GM21529 (cell line): ENCODE measurements around the gene LPXN.

ENCODE experiments used
- ATAC-seq: cut with Tn5 transposase; IDR thresholded peaks from one replicate; pipeline ENCODE4 v1.9.1; 2021; ENCODE audit not compliant: unreplicated experiment

Gene LPXN

DNA sequence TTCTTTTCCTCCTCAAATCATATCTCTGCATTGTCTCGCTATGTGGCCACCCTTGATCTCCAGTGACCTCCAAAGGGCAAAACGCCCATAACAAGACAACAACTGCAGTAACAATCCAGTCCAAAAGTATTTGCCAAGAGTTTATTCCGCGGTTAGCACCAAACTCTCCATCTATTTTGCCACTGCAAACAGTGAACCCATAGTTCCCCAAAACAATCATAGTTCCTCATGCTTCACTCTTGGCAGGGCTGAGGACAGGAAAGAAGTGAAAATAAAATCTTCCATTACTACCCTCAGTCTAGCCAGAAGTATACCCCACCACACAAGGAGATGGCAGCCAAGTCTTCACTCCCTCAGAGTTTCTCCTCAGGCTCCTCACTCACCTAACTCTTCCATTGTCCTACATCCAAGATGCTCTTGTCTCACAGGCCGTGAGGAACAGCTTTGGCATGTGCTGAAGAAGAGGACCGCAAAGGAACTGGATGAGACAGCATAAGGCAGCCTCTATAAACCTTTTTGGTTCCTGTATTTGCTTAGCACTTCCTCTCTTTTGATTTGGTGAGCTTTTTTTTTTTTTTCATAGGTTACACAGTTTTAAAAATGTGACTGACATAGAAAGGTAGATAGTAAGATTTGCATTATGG lies at the start of gene LPXN:
Gene LPXN (minus strand): TSS at position 480 of the 644 bp plus-strand sequence. CDS start 84 bp downstream, at position 396.
- ATAC-seq: no peak

DNA sequence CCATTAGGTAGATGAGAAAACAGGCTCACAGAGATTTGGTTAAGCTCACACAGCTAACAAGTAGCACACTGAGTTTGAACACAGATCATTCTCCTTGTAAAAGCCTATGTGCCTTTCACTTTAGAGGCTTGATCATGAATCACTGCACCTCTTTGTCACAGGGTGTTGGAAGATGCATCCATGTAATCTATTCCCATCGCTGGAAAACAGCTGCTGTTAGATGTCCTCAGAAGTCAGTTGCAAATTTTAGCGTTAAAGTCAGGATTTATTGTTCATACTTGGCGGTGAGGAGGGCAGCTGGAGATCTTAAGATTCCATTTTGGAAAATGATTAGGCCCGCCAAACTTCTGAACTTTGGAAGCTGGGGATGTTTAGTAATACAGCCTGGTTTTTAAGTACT lies 49.4 kb upstream of the LPXN start:
- no peak for ATAC-seq

DNA sequence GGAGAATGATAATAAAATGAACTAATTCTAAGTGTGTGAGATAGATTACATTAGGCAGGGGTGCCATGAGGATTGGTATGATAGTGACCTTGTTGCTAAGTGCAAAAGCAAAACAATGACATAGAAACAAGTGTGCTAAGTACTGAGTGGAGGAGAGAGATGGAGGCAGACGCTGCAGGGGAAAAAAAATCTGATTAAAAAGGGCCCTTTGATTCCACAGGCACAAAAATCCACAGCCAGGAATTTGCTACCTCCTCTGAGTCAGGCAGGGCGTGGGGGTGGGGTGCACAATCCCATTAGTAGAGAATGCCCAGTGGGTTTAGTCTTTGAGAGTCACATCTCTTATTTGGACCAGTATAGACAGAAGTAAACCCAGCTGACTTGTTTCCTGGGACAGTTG lies 46.7 kb upstream of the LPXN start, which contains the start of gene CNTF:
Gene CNTF (plus strand): TSS at position 322 of the 400 bp plus-strand sequence. CDS start 88 bp downstream, outside the sequence.
- ATAC-seq: no peak

DNA sequence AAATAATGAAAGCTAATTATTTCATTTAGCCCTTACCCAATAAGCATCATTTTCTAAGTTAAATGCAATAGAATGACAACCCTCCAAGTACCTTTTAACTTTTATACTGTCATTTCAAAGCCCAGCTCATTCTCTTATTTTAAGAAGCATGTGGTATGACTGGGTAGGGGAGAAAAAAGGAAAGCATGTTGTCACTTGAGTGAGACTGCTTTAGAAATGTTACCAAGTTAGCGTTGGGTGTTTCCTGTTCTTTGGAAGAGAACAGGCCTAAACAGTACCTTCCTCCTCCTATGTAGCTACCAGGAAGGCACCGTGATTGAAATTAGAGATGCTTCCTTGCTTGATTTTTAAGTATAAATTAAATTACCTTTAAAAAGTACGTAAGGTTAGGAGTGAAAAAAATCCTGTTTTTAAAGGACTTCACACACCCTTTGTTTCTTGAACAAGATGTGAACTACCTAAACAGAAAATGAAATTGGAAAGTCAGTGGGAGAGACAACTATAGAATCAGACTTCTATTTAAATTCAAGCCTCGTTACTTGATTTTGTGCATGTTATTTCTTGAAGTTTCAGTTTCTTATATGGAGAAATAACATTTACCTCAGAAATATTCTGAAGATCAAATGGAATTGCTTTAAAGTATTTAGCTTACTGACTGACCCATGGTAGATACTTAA lies 46.1 kb upstream of the LPXN start:
- ATAC-seq: peak; percentile 71

DNA sequence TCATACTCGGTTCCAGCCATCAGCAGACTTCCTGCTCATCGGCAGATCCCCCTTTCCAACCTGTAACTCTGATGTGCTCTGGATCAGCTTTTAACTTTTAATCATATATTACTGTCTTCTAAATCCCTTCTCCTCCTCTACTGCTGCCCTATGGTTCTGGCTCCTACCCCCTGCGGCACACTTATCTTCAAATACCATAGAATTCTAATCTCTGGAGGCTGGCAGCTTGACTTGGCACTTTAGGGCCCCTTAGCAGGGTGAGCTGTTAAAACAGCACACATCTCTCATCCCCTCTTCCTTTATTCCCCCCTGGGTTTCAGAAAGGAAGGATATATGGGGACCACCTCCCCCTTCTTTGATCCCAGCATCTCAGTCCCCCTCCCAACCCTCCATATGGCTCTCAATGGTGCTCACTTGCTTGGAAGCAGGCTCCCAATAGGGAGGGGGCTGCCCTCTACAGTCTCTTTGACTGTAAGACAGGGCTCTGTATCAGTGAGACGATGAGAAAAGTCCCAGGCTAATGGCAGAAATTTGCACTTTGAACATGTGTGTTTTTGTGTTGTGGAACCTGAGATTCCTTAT lies 42.4 kb upstream of the LPXN start:
- no peak for ATAC-seq

DNA sequence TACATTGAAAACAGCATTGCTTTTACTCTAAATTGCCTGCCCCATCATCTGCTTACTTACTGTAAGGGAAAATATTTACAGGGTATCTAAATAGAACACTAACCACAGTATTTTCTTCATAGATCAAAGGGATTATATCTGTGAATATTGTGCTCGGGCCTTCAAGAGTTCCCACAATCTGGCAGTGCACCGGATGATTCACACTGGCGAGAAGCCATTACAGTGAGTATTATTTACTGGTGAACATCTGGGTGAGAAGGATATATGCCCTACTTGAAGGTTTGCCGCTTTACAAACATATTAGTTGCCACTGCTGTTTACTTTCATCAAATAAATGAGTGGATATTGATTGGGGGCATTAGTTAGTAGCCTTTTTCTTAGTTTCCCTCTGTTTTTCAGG lies 40.9 kb upstream of the LPXN start:
- no peak for ATAC-seq

DNA sequence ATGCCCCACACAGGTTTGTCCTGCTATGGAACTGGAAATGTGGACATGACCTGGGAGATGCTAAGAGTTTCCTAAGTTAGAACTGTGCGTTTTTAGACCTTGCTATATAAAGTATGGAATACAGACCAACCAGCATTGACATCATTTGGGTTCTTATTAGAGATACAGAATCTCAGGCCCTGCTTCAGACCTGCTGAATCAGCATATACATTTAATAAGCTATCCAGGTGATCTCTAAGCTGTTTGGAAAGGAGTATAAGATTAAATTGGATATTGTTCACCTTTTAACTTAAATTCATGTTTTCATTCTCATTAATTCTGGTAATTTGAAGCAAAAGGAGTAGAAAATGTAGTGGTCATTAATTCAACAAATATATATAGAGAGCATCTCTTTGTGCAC lies 39.9 kb upstream of the LPXN start:
- ATAC-seq: no peak

DNA sequence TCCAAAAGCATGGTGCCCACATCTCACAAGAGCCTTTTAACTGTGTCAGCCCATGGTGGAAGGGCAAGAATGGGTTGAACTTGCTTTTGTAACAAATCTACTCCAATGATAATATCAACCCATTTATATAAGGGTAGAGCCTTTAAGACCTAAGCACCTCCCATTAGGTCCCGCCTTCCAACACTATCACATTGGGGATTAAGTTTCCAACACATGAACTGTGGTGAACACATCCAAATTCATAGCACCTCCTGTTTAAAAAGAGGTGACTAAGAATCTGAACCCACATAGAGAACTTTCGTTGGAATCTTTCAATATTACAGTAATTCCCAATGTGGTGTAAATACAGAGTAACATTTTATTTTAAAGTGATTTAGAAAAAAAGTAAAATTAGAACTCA lies 37.6 kb upstream of the LPXN start:
- ATAC-seq: no peak

DNA sequence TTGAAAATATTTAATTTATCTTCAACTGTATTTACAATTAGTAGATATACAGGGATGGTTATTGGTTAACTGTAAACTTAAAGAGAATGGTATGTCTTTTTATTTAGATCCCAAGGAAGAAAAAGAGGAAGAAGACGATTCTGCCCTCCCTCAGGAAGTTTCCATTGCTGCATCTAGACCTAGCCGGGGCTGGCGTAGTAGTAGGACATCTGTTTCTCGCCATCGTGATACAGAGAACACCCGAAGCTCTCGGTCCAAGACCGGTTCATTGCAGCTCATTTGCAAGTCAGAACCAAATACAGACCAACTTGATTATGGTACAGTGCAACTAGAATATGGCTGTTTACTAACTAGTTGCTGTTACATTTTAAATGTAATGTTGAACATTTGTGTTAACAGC lies 34.1 kb upstream of the LPXN start:
- no peak for ATAC-seq

DNA sequence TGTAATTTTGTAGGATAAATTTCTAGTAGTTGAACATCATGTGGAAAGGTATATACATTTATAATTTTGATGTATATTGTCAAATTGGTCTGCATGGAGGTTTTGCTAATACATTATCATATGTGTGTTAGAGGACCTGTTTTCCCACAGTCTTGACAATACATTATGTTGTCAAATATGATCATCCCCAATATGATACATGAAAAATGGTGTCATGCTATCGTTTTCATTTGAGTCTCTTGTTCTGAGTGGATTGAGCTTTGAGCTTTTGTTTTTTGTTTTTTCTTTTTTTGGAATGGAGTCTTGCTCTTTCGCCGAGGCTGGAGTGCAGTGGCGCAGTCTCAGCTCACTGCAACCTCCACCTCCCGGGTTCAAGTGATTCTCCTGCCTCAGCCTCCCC lies 32.7 kb upstream of the LPXN start:
- no peak for ATAC-seq

DNA sequence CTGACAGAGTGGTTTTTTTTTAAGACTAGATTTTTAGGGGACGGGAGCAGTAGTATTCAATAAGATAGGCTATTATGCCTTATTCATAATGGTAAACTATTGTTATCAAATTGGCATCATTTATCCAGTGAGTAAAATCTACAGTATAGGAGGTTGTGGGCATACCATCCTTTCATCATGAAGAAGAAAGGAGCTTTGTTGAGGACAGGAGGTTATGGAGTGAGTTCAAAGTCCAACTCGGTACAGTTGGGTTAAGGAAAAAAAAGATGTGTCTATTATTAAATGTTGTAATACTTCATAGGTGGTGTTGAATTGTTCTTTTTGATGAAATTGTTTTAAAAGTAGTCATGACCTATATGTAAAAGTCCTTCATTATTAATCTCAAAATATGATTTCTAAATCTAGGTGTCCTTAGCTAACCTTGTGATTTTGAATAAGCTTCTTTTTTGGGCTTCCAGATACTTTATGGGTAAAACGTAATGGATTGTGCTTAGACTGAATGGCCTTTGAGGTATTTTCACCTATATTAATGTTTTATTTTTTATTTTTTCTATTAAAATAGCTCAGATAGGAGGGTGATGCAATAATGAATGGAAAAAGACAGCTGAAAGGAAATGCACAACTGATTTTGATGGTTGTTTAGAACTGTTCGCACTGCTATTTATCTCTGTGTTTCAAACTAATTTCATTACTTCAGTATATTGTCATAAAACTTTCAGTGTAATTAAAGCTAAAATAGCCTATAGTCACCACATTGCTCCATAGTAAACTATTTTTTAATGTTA lies 31.5 kb upstream of the LPXN start:
- ATAC-seq: no peak

DNA sequence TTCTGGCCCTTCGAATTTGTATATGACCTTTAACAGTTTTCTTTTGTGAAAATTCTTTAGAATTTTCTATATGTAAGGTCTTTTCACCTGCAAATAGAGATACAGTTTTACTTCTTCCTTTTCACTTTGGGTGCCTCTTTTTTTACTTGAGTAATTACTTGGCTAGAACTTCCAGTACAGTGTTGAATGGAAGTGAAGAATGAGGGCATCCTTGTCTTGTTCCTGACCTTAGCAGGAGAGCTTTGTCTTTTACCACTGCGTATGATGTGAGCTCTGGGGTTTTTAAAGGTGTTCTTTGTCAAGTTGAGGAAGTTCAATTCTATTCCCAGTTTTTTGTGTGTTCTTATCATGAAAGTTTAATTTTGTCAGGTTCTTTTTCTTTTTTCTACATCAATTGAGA lies 24.9 kb upstream of the LPXN start:
- ATAC-seq: no peak

DNA sequence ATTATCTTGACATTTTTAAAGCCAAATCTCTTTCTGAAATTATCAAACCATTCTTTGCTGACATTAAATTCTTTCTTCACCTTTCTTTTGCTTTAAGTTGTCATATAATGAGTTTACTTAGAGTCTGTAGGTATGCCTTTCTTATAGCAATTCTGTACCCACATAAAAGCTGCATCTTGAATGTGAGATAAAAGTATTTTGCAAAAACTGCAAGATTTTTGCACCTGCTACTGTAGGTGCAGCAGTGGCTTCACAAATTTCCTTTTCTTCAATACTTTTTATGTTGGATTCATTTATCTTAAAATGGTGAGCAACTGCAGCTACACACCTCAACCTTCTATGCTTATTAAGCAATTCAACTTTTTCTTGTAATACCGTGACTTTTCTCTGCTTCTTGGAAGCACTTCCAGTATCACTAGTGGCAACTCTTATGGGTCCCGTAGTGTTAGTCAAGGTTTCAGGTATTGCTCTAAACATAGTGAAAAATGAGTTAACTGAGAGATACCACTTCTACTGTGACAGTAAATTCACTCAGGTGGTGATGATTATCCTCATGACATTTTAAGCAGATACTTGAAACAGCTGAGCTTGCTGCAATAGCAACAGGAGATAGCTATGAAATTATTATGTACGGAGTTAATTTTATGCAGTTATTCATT lies 22.0 kb upstream of the LPXN start:
- no peak for ATAC-seq

DNA sequence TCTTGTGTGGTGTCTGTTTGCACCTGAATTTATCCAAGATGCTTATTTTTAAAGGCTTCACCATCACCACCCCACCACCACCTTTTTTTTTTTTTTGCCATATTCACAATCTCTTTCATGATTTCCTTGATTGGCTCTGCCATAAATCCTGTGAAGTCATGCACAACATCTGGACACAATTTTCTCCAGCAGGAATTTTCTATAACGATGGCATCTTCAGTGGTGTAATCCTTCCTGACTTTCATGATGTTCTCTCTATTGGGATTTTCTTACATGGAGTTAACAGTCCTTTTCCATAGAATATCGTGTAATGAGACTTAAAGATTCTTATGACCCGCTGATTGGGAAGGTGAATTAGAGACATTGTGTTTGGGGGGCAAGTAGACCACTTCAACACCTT lies 21.0 kb upstream of the LPXN start:
- no peak for ATAC-seq

DNA sequence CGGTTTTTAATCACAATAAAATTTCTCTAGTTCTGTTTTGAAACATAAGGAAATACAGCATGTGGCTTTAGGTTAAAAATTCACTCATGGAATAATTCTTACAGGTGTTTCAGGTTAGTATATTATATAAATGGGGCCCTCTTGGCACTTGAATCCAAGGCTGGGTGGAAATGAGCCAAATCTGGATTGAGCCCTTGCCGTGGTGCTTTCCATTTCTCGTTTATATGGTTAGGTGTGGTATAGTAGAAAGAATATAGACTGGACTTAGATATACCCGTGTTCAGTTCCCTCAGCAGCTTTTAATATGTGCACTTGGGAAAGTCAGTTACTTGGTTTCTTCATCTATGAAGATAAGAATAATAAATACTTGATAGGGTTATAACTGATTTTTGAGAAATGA lies 19.2 kb upstream of the LPXN start:
- ATAC-seq: no peak

DNA sequence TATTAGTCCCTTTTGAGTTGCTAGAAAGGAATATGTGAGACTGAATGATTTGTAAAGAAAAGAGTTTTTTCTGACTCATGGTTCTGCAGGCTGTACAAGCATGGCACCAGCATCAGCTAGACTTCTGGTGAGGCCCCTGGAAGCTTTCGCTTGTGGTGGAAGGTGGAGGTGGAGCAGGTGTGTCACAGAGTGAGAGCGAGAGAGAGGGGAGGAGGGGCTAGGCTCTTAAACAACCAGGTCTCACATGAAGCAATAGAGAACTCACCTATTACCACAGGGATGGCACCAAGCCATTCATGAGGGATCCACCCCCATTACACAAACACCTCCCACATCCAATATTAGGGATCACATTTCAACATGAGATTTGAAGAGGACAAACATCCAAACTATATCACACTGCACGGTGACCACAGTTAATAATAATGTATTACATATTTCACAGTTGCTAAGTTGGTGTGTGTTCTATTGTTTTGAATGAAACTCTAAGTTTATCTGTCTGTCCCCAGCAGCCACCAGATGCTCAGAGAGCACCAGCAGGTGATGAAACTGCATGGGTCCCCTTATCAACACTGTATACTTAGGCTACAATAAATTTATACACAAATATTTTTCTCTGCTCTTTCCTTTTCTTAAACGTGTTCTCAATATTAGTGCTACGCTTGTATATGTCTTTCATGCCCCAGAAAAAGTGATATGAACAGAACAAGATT lies 17.3 kb upstream of the LPXN start:
- ATAC-seq: no peak

DNA sequence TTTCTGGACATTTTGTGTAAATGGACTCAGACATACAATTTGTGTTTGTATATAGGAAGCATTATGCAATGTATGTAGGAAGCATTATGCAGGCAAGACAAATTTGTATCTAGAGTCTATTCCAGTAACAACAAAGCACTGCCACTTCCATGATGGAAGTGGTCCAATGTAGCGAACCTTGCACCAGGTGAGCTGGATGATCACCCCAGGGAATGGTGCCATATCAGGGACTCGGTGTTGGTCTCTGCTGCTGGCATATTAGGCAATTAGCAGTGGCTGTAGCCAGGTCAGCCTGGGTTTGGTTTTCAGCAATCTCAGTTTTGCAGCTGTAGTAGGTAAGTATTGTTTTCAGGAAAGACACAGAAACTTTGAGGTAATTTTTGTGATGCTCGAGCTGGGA lies 16.0 kb upstream of the LPXN start:
- no peak for ATAC-seq

DNA sequence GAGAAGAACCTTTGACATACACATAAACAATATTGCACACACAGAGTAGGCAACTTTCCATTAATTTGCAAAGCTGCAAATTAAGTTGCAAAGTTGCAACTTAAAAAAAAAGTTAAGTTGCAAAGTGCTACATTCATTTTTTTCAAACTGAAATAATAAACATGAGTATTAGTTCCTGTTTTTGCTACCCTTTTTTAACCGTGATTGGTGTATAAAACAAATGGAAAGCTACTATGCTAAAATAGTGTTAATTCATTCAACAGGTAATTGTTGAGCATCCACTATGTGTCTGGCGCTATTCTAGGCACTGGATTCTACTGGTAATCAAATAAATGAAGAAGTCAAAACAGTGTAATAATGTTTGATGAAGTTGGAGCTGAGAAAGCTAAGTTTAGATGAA lies 11.3 kb upstream of the LPXN start:
- ATAC-seq: no peak

DNA sequence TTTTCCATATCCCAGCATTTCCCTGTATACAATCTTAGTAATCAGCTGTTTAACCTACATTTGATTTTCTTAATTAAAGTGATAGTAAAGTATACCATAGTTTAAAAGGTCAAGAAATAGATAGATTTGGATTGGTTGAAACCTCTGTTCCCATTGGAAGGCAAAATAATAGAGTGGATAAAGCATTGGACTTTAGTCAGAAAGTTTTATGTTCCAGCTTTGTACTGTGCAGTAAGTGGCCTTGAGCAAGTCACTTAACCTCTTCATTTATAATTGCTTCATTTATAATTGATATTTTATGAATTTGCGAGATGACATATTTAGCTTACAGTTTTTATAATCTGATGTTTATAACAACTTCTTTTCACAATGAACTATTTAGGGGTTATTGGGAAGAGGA lies 6.8 kb upstream of the LPXN start:
- no peak for ATAC-seq

DNA sequence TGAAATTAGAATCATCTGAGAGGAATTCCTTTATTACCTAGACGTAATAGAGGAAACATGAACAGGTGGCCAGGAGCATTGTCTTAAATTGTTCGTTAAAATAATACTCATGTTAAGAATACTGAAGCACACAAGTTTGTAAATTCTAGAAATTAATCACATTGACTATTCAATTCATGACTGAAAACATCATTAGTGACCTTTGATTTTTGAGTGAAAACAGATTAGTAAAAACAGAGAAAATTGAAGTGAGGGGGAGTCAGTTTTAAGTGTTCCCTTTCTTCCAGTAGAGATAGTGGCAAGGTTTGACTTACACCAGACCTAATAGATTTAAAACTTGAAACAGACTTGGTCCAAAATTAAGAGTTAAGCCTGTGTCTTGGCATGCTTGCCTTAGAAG lies 4.7 kb upstream of the LPXN start:
- no peak for ATAC-seq
